HUDEP-2 (cell line): ENCODE measurements around the gene NPTX1.

Source experiments
- DNase-seq, 76 experiments: peaks; one replicate each; lab custom pipeline; 2025; ENCODE audit not compliant: unreplicated experiment in 76 of 76; lab: John Stamatoyannopoulos, UW

Gene NPTX1

DNA sequence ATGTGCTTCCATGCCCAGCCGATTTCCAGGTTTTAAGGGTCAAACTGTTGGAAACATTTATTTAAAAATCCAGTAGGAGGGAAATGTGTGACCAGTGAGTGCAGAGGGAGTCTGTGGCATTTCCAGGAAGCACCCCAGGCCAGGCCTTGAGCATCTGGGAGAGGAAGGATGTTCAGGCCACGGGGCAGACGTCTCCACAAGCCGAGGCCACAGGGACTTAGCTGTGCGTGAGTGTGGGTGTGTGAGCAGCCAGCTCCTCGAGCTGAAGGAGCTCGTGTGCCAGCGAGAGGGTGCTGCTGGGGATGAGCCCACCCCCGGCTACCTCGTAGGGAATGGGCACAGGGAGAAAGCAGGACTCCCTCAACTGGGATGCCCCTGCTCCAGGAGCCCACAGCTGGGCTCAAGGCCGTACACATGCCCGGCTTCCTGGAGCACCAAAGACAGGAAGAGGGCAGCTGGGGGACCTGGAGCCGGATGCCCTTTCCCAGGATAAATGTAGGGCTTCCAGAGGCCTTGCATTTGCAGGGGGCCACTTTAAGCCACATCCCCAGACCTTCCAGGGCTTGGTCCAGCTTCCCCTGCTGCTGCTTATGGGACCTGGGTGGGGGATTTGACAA lies 12.5 kb downstream of the NPTX1 start:
- no peak for DNase-seq

DNA sequence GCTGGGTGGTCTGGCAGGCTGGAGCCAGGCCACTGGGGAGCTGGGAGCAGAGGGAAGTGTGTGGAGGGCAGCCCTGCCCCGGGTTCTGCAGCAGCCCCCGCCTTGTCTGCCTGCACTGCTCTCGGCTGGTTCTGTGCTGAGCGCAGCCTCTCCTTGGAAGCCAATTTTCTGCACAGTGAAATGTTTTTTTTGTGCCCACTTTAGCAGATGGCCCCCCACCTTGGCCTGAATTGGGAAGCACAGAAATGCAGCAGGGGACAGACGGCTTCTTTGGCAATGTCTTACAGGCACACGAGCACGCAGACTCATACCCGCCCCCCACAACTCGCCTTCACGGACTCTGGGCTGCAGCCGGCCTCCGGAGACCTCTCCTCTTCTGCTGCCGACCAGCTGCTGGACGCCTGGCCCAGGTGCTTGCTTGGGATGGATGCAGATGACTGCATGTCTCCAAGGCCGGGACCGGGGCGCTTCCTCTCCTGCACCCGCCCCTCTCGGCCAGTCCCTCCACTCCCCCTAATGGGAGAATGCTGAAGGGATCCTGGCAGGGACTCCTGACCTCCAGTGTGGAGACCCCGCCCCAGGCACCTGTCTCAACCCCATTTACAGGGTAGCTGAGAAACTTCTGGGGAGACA lies 14.8 kb downstream of the NPTX1 start:
- DNase-seq: no peak

DNA sequence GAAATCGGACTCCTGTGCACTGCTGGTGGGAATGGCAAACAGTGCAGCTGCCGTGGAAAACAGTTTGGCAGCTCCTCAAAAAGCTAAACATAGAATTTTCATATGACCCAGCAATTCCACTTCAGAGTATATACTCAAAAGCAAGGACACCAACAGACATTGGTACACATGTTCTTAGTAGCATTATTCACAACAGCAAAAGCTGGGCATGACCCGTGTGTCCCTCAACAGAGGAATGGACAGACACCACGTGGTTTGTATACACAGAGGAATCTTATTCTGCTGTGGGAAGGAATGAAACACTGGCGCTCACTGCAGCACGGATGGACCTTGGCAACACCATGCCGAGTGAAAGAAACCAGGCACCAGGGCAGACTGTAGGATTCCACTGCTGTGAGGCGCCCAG lies 16.0 kb downstream of the NPTX1 start:
- no peak for DNase-seq

GRCh38 chr17:80459234-80459633 lies 17.2 kb downstream of the NPTX1 start:
- DNase-seq: no peak

- no peak for DNase-seq
These were observed 18.4 kb downstream of the NPTX1 start for GRCh38 chr17:80458016-80458415.

DNA sequence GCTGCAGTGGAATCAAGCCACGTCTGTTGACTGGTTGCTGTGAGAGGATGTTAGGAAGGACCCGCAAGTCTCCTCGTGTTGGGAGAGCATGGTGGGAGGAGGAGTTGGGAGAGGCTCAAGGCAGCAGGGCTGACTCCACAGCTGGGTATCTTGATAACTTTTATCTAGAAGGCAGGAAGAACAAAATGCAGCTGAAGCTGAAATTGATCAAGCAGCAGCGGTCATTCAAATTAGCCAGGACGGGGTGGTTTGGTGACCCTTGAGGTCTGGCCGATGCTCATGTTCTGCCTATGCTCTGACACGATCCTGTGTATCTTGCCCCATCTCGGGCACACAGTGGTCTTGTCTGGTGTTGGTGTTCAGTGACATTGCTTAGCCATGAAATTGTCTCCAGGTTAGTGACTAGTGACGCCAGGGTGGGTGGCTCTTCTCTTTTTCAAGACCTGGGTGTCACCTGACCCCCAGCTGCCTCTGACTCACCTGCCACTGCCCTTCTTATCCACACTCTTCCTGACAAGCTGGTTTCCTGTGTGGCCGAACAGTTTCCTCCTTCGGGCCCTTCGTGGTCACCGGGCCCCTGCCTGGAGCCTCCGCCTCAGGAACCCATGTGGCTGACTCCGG lies 19.1 kb downstream of the NPTX1 start:
- DNase-seq: peak in 72 of 76 experiments; percentile 27 to 84 (median 65)

DNA sequence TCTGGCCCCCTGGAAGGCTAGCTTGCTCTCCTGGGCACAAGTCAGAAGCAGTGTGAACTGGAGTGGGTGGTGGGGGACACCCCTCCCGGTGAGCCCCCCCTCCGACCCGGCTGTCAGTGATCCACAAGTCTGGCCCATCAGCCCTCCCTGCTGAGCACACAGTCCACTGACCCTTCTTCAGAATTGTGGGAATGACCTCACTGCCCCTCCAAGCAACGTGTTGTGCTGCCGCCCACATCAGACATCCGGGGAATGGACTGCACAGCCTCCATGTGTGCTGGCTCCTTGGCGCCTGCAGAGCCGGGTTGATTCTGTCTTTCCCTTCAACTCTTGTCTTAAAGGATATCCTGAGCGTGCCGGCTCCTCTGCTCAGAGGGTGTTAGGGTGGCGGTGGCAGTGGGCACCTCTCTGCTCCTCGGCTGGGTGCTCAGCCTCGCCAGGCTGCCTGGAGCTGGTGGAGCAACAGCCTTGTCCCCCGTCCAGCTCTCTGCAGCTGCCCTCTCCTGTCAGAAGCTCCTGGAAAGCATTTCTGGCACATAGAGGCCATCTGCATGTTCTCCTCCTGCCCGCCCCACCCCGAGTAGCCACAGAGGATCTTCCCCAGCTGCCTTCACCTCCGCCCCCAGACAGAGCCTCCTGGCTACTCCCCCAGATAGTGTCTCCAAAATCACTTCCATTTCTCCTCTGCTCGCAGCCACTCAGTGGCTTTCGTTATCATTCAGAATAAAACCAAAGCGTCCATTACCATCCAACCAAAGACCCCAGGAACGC lies 19.8 kb downstream of the NPTX1 start:
- peak in 62 of 76 experiments; percentile 36 to 82 (median 66) for DNase-seq

DNA sequence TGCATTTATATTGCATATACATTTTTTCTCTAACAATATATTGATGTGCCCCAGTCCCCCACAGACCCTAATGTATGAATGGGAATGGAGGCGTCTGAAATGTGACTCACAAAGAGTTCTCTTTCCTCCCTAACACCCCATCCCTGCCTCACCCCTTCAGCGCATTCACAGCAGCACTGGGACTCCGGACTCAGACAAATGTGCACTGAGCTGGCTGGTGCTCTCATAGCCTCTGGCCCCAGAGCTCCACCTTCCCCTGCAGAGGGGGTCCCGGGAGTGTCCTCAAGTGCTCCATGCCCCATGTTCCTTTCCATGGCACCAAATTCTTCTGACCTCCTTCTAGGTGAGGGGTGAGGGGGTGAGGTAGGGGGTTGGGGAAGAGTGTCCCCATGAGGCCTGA lies 20.6 kb downstream of the NPTX1 start:
- DNase-seq: peak in 33 of 76 experiments; percentile 12 to 60 (median 33)

DNA sequence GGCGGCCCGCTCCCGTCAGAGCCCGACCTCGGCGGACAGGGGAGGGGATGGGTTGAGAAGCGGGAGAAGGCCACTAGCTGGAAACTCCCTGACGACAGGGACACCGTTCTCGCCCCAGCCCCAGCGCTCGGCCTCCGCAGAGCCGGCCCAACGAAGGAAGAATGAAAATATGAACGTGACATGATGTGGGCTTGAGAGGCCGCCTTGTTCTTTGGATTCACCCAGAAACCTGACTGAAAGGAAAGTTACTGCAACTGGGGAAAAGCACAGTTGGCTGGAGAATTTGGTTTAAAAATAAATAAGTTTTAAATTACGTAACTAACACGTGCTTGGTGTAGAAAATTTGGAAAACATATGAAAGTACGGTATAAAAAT lies 21.1 kb downstream of the NPTX1 start:
- DNase-seq: peak in 27 of 76 experiments; percentile 28 to 70 (median 54)

DNA sequence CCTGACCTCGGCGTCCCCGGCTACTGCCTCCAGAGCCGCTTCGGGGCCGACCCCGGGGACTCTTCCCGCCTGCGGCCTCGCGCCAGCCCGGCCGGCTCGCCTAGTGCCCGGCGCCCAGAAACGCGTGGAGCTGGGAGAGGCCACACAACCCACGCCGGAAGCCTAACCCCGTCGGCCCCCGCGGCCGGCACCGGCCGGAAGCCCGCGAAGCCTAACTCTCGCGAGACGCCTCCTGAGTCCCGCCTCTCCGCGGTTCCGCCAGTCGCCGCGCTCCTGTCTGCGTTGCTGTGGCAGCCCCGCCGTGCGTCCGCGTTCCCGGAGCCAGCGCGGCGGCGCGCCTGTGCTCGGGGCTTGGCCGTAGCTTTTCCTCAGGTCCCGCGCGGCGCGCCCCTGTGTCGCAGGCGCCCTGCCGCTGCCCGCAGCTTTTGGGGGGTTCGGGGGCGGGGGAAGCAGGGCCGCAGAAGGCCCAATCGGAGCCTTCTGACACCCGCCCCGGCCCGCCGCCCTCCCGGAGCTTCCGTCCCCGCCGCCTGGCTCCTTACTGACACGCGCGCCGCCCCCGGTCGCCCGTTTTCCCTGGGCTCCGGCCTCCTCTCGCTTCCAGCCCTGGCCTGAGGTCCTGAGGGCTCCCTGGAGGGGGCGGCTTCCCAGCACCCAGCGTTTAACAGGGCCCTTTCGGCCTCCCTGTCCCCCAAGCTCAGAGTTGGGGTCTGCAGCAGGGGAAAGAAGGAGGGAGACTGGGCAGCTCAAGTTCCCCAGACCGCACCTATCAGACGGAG lies 21.7 kb downstream of the NPTX1 start:
- DNase-seq: peak in 75 of 76 experiments; percentile 34 to 98 (median 92)

- DNase-seq: peak in 5 of 76 experiments; percentile 13 to 64 (median 33)
These were observed 22.3 kb downstream of the NPTX1 start for GRCh38 chr17:80453998-80454556.

GRCh38 chr17:80453126-80453997 lies 23.0 kb downstream of the NPTX1 start:
- no peak for DNase-seq

DNA sequence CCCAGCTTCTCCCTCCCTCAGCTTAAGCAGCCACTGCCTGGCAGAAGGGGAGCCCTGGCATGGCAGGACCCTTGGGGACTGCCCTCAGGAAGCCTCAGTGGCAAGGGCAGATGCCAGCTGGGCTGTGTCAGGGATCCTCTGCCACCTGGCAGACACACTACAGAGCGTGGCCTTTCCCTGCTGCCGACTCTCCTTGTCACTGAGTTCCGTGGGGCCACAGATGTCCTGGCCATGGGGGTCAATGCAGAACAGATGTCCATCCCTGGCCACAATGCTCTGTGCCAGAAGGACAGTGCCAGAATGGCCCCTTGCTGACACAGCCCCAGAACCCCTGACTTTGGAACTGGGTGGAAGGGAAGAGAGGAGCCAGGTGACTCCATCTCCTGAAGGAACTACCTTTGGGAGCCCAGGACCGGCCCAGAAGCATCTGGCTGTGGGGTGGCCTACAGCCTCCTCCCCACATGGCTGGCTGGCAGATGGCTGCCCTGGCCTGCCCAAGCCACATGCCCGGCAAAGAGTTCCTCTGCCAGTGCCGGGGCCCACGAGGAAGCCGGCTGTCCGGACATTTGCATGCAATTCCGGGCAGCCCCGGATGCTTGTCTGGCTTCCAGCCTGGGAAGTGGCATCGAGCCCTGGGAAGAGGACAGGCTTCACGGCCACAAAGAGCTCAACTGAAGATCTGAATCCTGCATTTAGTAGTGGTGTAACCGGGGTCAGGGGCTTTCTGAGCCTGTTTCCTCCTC lies 24.1 kb downstream of the NPTX1 start:
- no peak for DNase-seq

GRCh38 chr17:80451104-80451775 lies 25.2 kb downstream of the NPTX1 start:
- DNase-seq: no peak

- no peak for DNase-seq
These were observed 26.4 kb downstream of the NPTX1 start for GRCh38 chr17:80449930-80450576.

GRCh38 chr17:80449194-80449929 lies 27.0 kb downstream of the NPTX1 start:
- no peak for DNase-seq

- no peak for DNase-seq
These were observed 28.6 kb downstream of the NPTX1 start for GRCh38 chr17:80447790-80448189.
